Body of pancreas (tissue), 4 donors: ENCODE results near the gene MYCL.

Experiments used
- POLR2A ChIP-seq, 3 donors: fragments of 450-650 bp; IDR thresholded peaks; one replicate each; pipeline ENCODE4 v1.6.1; 2016; ENCODE audit warnings: antibody characterized with exemption in 3 of 3, mild to moderate bottlenecking in 2 of 3
- TF ChIP-seq, protein P1 (sequence below), 7 experiments: fragments of 450-650 bp in 4 of 7; fragments of 200-600 bp in 3 of 7; sonication (generic) in 3 of 7; IDR thresholded peaks; one replicate each; pipeline ENCODE4 v1.5.1; 2016 to 2019; ENCODE audit warnings: antibody characterized with exemption in 7 of 7

DNA sequence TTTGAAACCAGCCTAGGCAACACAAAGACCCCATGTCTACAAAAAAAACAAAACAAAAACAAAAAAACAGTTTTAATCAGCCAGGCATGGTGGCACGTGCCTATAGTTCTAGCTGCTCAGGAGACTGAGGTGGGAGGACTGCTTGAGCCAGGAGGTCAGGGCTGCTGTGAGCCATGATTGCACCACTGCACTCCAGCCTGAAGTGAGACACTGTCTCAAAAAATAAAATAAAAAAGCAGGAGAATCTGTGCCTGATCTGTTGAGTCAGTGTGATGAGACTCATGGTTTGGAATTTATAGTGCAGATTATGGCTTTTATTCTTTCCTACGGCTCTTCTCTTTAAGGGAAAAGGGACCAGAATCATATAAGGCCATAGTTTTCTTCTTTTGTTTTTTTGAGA is 35.0 kb downstream of the MYCL start:
- TF ChIP-seq, protein P1, sequence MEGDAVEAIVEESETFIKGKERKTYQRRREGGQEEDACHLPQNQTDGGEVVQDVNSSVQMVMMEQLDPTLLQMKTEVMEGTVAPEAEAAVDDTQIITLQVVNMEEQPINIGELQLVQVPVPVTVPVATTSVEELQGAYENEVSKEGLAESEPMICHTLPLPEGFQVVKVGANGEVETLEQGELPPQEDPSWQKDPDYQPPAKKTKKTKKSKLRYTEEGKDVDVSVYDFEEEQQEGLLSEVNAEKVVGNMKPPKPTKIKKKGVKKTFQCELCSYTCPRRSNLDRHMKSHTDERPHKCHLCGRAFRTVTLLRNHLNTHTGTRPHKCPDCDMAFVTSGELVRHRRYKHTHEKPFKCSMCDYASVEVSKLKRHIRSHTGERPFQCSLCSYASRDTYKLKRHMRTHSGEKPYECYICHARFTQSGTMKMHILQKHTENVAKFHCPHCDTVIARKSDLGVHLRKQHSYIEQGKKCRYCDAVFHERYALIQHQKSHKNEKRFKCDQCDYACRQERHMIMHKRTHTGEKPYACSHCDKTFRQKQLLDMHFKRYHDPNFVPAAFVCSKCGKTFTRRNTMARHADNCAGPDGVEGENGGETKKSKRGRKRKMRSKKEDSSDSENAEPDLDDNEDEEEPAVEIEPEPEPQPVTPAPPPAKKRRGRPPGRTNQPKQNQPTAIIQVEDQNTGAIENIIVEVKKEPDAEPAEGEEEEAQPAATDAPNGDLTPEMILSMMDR (IDR thresholded peaks at IDR 0.05), result no peak
- TF ChIP-seq POLR2A (IDR thresholded peaks at IDR 0.05), result no peak
